Measurements from ENCODE around the gene MDC1. TPM values are rescaled to one million over a fixed set of nuclear protein-coding genes. Genes with fewer than 3 reads are reported as not detected.
A peak's percentile ranks its signal among the peaks of the same experiment; 100 is the strongest.
"Not testable (repeated sequence)": the region's sequence is repeated elsewhere in the genome, so short reads cannot be mapped to it uniquely, and the experiment has no call there.

The MDC1 gene
- total RNA-seq, 1 experiment from 2014 or later, result 13.6 TPM

DNA sequence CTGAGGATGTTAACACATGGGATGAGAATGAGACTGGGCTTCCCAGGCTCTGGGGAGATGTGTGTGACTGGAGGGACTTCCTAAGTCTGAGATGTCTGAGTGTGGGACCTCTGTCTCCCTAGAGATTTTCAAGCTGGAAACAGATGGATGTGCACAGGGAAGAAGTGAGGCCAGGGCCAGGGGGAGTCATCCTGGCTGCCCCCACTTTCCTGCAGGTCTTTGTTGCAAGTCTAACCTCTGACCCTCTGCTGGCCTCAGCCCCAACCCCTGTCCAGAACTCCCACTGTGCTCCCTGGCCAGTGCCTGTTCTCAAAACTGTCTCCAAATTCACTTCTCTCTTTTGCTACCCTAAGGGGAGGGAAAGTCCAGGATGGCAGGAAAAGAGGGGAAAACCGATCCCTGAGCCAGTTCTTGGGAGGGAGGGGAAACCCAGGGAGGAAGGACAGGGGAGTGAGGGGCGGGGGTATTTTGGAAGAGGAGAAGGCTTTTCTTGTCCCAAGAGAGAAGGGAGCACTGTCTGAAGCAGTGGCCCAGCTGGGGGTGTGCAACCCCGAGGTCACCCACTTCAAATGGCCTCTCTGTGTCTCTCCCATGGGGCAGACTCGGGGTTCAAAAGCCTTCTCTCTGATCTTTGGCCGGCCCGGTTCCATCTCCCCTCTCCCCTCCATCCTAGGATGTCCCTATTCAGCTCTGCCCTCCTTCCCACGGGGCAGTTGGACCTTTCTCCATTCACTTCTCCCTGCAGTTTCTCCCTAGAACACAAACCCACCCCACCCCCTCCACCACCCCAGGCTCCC lies 33.7 kb downstream of the MDC1 start:
- no peak for DNase-seq (ENCODE audit: low read depth)

DNA sequence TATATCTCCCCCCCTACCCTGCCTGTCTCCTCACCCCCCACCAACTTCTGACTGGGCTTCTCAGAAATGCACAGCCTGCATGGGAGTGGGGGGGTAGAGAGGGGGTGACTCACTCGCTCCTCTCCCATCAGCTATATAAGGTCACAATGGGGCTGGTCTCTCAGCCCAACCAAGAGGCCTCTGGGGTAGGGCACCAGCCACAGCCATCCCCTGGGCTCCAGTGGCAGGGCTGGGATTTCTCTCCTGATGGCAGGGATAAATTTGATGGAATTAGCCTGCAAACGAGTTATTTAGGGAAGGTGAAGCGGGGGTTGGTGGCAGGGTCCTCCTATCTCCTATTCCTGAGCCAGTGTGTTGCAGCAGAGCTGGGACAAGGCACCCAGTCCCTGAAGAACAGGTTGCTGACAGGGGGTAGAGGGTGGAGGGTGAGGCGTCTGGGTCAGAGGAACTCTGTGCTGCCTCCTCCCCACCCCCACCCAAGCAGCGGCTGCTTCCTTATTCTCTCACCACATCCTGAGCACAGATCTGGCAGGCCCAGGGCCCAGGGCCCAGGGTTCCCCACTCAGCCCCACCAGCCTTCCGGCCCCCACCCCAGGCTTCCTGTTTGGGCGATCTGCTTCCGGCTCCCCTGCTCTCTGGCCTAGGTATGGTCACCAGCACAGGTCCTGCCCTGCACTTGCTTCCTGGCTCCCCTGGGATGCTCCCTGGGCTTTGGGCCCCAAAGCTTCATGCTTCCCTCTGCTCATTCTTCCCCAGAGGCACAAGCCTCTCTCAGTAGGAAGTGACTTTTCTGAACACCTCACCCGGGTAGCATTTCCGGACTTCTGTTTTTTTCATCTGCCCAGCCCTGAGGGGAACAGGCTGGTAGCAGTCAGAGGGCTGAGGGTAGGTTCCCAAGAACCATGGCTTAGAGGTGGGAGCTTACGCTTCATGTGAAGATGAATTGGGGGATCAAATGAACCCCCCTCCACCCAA lies 34.7 kb downstream of the MDC1 start:
- peak; percentile 84 for DNase-seq (ENCODE audit: low read depth)

DNA sequence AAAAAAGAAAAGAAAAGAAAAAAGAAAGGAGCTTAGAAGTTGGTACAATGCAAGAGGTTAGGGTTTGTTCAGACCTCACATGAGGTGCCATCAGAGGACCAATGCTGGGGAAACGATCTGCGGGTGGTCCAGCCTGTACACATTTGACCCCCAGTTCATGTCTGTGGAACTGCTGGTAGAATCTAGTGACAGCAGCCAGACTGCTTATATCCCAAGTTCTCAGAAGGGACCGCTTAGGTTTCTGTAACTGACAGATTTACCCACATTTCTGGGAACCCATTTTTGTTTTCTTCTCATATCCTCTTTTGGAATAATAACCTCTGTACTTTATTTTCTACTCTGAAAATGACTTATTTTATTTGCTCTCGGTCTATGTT lies 35.3 kb downstream of the MDC1 start:
- DNase-seq (ENCODE audit: low read depth), result no peak

DNA sequence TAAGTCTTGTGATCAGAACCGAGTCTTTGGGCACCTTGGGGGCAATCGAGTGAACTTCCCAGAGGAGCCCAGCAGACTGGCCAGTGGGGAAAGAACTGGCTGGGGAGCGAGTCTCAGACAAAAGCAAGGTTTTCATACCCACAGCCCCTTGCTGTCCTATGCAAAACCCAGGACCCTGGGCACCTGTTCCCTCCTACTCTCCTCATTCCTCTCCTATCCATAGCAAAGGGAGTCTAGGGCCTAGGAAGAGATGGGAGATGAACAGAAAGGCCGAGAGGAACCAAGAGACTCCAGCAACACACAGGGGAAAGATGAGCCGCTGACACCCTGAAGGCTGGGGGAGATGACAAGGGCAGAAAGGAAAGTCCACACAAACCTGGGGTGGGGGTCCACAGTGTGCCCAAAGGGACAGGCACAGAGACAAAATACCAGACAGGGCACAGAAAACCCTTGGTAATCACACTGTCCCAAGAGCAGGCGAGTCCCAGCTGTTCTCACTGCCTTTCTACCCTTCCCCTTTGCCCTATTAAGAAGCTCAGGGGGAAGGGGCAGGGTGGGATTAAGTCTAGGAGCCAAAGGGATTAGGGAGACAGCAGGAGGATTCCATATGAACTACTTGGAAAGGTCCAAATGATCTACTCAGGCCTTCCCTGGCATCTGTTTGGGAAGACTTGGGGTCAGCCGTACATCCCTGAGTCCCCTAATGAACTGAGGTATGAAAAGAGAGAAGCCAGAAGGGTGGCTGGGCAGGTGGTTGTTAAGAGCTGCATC lies 37.1 kb downstream of the MDC1 start:
- DNase-seq (ENCODE audit: low read depth), result no peak

DNA sequence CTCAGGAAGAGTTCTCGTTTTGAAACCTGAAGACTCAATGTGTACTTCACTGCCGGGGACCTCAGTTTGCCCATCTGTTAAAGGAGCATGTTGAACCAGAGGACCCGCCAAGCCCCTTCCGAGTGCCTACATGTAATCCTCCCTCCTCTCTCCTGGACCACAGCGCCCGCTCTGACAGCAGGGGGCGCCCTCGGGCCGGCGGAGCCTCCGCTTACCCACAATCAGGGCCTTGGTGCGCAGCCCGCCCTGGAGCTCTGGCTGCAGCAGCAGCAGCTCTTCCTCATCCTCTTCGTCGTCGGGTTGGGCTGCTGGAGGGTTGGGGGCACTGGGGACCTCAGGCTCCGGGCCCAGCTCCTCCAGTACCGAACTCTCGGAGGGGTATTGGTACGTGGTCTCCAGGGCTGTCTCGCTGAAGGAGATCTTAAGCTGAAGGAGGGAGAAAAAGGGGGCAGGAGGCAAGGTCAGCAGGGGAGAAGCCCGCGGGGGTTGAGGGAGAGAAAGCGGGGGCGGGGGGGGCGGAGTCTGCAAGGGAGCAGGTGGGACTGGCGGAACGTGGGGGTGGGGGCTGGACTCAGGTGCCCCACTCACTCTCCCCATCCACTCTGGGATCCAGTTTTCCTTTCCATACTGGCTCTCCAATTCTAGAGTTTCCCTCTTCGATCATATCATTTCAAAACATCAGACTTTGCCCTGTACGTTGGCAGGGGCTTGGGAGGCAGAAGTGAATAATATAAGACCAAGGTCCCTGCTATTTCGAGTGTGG lies 37.9 kb downstream of the MDC1 start:
- DNase-seq (ENCODE audit: low read depth), result peak; percentile 64

DNA sequence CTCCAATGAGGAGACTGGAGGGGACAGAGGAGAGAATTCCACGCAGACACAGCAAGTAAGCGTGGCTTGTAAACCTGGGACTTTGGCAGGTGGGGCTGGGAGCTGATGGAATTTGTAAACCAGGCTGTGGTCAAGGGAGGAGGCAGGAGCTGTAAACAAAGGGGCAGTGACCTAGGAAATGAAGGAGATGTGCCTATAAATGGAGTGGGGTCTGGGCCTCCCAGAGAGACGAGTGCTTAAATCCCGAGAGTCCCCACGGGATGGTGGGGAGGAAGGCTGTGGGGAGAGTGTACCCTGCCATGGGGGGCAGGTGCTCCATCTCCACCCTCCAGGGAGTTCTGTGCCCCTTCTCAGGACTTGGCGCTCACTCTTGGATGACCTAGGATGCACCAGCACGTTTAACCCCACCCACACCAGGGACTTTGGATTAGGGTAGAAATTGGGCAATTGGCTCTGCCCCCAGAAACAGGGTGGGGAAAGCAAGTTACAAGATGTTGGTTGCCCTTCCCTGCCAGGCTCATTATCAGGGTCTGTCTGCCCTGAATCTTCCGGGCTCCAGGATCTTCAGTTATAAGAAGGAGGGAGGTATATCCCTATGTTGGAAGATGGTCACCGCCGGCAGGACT lies 40.3 kb downstream of the MDC1 start:
- no peak for DNase-seq (ENCODE audit: low read depth)

DNA sequence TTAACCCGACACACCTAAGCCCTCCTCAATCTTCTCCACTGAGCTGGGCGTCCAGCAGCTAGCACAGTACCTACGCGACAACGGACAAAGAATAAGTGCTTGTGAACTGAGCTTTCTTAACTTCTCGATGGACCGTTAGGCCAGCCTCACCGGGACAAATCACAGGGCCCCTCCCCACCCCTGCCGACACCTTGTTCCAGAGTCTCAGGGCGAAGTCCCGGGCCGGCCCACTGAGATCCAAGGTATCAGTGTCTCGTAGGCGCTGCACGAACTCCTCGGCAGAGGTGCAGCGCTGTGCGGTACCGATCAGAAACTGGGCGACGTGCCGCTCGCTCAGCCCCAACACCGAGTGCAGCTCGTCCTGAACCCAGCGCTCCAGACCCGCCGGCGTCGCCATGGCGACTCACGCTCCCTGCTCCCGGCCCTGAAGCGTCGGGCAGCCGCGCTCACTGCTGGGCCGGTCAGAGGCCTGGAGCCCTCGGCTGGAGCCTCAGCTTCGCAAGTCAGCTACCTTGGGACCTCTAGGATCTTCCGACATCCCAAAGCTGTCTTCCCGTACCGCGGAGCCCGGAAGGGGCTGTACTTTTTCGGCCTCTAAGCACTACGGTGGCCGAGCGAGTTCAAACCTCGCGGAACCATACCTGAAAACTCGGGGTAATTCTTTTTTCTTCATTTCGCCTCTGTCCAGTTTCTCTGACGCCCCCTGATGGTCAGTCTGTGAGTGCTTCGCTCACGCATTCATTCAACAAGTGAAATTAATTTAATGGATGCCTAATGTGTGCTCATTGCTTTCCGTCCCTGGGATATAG lies 44.4 kb downstream of the MDC1 start, which contains the start of gene DHX16:
DHX16 (minus strand) TSS at position 562 of the 809 bp plus-strand sequence; CDS start at position 397, 165 bp downstream.
- peak; percentile 99 for DNase-seq (ENCODE audit: low read depth)

DNA sequence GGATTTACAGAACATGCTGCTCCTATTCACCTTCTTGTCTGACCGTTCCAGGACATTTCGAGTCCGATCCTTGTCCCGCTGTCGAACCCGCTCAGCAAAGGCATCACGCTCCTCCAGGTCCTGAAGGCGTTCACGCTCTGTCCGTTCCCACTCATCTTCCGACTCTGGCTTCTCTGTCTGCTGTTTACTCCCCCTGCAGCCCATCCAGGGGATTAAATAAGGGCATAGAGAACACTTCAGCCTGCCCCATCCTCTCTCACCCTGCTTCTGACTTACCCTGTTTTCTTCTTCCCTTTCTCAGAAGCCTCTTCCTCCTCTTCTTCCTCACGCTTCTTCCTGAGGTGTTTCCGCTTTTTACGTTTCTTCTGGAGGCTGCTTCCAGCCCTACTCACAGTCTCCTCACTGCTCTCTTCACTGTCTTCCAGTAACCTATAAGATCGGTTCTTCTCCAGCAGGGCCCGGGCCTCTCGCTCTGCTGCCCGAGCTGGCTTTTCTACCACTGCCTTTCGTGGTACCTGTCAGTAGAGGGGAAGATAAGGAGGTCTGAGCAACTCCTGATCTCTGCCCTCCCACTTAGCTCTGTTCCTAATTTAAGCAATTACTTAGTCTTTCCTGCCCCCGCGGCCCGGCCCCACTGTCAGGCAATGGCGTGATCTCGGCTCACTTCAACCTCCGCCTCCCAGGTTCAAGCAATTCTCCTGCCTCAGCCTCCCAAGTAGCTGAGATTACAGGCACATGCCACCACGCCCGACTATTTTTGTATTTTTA lies 46.1 kb downstream of the MDC1 start:
- DNase-seq (ENCODE audit: low read depth), result no peak

DNA sequence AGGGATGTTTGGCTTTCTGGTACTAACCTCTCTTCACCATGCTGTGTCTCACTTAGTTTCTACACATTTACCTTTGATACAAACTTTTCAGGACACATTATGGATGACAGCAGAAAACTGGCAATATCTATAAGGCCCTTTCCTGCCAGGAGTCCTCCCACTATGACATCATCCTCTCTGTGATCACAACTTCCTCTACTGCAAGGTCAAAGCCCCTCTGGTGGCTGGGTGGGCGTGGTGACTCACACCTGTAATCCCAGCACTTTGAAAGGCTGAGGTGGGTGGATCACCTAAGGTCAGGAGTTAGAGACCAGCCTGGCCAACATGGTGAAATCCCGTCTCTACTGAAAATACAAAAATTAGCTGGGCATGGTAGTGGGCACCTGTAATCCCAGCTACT lies 50.8 kb downstream of the MDC1 start:
- not testable (repeated sequence) for DNase-seq (ENCODE audit: low read depth)

DNA sequence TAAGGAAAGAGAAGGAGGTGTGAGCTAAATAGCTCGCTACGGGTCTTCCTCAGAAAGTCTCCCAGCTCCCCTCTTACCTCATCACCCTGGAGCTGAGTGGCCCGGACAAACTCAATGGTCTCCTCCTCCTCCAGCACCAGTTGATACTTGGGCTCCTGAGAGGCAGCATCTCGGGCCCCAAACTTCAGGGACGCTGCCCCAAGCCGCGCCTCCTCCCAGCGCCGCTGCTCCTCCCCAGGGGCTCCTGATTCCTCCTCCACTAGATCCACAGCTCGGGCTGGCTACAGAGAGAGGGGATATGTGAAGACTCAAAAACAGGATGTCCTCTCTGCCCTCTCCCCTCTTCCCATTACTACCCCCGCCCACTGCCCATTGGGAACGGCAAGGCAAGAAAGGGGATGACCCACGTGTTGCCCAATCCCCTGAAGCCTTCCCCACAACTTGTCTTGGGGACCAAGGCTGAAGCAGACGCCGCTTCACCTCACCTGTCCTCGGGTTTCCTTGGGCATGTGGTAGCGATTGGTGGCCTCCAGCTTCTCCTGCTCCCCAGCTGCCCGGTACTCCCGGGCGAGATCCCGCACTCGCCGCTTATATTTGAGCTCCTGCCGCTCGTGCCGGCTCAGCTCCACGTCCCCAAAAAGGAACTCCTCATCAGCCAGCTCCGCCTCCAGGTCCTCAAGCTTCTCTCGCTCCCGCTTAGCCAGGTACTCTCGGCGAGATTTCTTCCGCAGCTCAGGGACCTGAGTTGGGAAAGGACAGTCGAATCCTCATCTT lies 51.9 kb downstream of the MDC1 start:
- no peak for DNase-seq (ENCODE audit: low read depth)

DNA sequence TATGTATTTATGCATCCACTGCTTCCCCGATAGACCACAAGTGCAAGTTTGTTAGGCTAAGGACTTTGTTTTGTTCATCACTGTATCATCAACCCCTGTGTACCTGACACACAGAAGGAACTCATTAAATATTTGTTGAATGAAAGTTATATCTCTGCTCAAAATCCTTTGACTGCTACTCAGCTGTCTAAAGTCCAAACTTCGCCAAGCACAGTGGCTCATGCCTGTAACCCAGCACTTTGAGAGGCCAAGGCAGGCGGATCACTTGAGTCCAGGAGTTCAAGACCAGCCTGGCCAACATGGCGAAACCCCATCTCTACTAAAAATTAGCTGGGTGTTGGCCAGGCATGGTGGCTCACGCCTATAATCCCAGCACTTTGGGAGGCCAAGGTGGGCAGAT lies 59.2 kb downstream of the MDC1 start:
- DNase-seq (ENCODE audit: low read depth), result not testable (repeated sequence)

DNA sequence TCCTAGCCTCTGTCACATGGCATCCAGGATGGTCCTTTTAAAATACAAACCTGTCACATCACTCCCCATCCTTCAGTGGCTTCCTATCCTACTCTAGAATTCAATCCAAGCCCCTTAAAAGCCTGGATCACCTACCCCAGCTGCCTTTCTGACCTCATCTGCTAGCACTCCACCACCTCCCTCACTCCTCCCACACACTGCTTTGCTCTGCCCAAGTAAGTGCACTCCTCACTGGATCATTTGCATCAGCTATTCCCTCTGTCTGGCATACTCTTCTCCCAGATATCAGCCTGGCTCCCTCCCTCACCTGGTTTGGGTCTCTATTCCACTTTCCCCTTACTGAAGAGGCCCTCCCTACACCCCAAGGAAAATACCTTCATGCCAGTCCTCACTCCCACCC lies 59.6 kb downstream of the MDC1 start:
- no peak for DNase-seq (ENCODE audit: low read depth)

DNA sequence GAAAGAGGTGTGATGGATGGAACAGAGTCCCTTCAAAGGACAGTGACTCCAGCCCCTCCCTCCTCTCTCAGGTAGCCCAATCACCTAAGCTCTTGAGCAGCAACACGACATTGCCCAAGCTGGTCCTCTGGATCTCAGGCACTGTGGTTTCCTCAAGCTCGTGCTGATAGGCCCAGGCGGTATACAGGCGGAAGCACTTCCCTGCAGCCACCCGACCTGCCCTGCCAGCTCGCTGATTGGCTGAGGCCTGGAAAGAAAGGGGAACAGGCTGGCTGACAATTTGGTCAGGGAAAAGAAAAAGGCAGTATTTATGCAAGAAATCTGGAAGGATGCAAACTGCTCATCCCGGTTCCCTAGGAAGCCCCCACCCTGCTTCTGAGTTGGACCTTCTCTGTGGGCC lies 60.6 kb downstream of the MDC1 start:
- no peak for DNase-seq (ENCODE audit: low read depth)

DNA sequence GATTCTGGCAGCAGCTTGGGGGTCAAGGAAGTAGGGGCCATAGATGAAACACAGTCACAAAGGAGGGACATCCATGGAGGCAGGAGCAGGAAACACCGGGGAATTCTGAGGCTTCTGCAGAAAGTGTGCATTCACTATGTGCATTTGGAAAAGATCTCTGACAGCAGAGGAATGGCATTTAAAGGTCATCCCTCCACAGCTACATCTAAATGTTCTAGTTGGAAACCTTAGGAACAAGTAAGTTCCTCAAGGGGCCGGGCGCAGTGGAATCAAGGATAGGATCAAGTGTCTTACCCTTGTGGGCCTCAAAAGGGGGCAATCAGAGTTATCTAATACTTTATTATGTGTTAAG lies 61.4 kb downstream of the MDC1 start:
- DNase-seq (ENCODE audit: low read depth), result no peak

DNA sequence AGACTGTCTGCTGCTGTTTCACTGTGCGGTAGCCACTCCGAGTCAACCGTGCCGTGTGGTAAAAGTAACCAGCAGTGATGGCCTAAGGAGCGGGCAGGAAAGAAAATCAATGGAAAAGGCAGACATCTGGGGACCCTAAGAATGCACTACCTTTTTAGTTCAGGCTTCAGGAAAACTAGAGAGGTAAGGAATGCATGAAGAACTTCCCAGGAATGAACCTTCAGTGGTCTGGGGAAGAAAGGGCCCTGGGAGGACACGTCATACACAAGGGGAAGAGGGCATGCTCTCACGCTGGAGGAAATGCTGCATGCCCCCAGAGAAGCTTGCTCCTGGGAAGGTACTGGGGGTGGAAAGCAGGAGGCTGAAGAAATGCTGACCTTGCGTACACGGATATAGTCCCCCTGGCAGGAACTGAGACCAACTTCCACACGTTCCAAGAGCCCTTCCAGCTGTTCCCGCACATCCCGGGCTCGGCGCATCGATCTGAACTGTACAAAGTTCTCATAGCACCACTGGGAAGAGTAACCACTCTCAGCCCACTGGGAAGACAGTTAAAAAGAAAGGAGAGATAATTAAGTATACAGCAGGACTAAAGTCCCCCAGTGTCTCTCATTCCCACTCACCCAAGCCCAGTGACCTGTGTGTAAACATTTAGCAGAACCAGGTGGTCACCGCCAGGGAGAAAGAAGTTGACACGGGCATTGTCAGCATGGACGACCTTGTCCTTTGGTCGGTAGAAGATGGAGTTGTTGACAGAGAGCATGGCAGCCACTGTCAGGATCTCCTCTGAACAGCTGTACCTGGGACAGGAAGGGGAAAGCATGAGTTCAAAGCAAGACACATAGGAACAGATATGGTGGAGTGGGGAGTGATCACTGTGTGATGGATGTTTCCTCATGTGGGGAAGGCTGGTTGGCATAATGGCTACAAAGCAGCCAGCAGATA lies 62.0 kb downstream of the MDC1 start:
- no peak for DNase-seq (ENCODE audit: low read depth)

DNA sequence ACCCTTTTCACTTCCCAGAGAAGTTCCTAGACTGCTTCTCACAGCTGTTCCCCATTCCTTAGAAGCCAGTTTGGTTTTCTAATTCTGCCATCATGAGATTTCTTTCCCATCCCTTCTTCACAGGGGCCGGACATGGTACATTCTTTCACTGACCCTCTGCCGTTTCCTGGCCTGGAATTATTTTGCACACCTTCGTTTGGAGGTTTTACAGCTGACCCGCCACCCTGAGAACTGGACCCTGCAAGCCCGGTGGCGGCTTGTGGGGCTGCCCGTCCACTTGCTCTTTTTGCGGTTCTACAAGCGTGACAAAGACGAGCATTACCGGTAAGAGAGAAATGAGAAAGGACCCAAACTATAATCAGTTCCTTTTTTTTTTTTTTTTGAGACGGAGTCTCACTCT lies 65.9 kb downstream of the MDC1 start:
- no peak for DNase-seq (ENCODE audit: low read depth)
